ENCODE measurements around the gene TFPI. TPM values are rescaled to one million over a fixed set of nuclear protein-coding genes. Genes with fewer than 3 reads are reported as not detected.

TFPI gene
- total RNA-seq, 1 donor from 2014 or later, result not detected

DNA sequence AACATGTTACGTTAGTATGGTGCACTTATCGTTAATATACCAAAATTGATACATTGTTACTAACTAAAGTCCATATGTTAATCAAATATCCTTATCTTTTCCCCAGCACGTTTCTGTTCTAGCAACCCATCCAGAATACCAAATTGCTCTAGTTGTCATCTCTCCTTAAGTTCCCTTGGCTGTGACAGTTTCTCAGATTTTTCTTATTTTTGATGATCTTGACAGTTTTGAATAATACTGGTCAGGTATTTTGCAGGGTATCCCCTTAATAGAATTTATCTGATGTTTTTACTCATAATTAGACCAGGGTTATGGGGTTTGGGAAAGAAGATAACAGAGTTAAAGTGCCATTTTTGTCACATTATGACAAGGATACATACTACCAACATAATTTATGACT is 47.8 kb downstream of the TFPI start:
- intact Hi-C loops (cut with micrococcal nuclease), result no loop called here

DNA sequence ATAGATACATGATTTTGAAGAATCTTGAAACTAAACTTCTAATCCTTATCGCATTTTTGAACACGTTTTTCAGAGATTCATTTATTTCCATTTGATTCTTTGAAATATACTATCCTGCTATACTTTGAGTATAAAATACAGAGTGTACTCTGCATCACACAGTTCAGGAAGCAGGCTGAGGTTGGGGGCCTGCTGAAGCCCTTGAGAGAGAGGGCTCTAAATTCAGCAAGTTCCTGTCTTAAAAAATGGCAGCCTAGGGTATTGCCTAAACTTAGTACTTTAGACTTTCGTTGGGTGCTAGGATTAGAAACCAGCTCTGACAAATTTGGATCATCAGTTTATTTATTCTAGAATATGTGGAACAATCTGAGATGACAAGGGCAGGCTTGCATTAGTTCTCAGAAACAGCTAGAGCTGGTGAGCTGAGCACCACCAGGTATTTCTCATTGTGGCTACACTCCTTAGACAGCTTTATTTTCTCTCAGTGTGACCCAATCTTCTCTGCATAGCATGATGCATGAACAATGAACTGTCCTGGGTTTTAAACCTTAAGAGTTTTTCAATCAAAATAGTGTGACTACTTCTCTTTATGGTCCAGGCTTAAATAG is 49.1 kb downstream of the TFPI start:
- intact Hi-C loops (cut with micrococcal nuclease), result no loop called here

DNA sequence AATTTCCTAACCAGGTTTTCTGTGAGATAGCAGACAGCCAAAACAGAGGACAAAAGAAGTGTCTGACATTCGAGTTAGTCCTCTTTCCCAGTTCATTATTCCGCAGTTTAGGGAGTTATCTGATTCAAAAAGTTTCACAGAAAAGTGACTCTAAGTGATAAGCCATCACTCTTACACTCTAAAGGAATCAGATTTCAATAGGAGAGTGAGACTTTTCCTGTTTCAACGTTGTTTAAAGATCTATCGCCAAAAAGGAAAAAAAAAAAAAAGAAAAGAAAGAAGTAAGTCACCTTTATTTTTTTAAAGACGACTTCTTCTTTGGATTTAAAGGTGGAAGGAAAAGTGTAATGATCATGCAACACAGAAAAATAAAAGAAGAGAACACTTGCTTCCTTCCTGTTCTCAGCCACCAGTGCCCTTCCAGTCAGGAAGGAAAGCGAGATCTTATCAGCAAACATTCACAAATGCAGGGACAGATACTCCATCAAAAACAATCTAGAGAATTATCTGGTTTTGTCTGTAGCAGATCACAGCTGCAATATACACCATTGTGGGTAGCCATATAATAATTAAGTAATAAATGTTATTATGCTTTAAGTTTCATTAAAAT is 49.8 kb downstream of the TFPI start:
- intact Hi-C loops (cut with micrococcal nuclease), result no loop called here

DNA sequence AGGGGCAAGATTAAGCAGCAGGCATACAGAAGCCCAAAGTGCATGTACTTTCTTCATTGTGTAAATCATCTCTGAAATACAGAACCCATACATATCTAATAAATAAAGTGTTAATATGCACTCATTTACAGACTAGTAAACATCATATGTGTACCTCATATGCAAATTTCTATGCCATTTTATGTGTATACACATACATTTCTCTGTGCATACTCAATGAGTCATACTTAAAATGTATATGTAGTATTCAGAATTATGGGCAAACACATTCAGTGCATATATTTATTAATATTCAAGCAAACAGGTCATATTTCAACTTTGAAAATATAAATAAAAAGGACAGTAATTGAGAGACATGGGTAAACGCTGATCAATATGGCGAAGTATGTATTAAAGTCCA is 50.5 kb downstream of the TFPI start:
- intact Hi-C loops (cut with micrococcal nuclease), result no loop called here

DNA sequence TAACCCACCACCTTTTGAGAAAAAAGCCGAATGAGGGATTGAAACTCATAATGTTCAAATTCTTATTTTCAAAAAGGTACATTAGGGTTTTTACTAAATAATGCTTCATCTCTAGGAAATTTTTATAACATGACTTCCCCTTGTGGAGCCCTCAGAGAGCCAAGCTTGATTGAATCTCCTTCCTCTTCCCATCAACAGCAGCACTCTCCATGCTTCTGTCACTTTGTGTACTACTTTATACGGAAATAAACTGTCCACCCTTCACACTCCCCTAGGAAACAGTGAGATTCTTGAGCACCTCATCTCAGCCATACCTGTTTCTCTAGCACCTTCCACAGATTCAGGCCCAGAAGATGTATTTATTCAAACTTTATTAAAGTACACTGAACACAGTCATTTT is 51.8 kb downstream of the TFPI start:
- intact Hi-C loops (cut with micrococcal nuclease), result no loop called here

DNA sequence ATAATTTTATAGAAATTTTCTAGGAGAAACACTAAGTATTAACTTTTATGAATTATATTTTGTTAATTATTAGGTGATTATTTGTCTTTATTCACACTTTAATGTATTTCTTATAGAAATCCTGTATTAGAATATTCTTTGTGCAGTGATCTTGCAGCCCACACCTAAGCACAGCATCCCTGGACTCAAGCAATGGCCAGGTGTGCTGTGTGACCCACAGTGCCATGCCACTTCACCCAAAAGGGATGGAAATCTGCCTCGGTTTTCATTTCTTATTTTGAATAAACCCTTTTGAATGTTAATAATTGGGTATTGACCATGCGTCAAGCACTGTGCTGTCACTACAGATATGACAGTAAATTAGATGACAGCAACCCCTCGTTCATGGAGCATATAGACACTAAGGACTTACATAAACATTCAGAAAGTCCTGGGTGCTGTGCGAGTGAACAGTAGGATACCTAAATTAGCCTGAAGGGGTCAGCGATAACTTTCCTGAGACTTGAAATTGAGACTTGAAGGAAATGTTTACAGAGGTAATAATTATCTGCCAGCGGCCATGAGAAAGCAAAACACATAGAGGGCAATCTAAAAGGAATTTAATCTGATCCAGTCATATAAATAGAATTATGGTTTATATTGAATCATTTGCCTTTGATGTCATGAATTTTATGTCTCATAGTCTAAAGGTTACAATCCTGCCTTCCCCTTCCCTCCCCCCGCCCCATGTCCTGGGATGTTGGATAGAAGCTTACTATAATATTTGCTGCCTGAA is 53.5 kb downstream of the TFPI start:
- intact Hi-C loops (cut with micrococcal nuclease), result loop anchor here (1.0 to 2.0 kb wide), 4 partner anchors 80 to 1912 kb away; no protein-coding TSS in a partner anchor

DNA sequence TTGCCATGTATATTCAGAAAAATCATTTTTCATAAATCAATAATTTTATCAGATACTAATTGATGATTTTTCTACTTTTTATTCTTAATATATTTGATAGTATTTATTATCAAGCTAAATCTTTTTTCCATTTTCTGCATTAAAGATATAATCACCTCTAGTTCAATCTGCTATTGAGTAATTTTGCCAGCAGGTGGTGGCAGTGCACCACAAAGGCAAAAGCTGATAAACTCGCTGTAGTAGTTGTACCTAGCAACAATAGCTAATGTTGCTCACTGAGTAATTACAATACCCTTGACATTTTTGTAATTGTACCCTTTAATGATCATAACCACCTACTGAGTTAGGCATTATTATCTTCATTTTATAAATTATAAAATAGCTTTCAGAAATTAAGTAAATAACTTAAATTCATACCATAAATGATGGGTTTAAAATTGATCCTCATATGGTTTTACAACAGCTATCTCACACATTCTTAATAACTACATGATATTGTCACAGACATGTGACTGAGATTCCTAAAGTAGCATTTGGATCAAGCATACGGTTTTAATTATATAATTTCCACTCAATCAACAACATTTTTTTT is 54.2 kb downstream of the TFPI start:
- intact Hi-C loops (cut with micrococcal nuclease), result loop anchor here (1.0 to 2.0 kb wide), 4 partner anchors 80 to 1912 kb away; no protein-coding TSS in a partner anchor

DNA sequence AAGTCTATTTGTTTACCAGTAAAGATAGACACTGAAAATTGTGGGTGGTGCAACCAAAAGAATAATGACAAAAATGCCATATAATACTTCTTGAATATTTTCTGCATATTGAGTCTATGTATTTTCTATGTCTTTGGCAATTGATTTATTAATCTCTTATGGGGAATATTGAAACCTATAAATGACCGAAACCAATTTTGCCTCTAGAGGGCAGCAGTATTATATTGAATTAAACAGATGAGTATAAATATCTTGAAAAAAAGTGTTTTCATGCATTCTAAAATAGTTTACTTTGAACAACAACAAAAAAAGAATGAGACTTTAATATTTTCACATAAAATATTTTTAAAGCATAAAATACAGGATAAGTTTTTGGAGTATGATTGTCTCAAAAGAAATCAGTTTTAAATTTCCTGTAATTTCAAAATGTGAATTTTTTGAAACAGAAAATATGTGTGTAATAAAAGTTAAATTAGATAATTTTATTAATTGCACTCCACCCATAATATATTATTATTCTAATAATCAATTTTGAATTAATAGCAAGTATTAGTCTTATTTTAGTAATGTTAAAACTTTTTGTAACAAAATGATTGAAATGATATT is 56.3 kb downstream of the TFPI start:
- intact Hi-C loops (cut with micrococcal nuclease), result no loop called here

DNA sequence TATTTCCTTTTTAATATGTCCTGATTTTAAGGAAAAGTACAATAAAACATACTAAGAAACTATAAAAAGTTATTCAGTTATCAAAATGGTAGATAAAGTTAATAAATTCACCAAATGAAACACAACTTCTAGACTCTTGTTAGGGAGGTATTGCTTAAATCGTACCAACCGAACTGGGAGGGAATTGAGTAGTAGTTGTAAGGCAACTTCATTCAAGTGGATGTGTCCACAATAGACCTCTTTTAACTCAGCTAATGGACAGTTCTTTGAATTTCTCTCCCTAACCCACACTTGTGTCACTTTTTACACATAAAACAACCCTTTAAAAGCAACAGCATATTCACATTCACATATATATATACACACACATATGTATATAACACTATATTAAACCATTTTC is 57.1 kb downstream of the TFPI start:
- intact Hi-C loops (cut with micrococcal nuclease), result no loop called here

DNA sequence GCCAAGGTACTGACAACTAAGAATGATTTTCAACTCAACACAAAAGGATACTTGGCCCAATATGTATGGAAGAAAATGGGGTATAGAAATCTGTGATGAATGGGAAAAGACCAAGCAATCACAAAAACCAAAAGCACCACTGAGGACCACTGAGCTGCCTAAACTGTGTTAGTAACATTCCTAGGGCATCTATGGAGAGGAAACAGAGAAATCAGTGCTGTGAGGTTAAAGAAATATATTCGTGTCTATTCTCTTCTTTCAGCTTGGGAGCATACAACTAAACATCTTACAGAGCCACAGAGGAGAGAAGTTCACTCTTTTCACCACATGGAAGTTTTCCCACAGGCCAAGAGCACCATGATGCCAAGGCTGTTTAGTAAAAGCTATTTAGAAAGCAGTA is 58.9 kb downstream of the TFPI start:
- intact Hi-C loops (cut with micrococcal nuclease), result no loop called here

DNA sequence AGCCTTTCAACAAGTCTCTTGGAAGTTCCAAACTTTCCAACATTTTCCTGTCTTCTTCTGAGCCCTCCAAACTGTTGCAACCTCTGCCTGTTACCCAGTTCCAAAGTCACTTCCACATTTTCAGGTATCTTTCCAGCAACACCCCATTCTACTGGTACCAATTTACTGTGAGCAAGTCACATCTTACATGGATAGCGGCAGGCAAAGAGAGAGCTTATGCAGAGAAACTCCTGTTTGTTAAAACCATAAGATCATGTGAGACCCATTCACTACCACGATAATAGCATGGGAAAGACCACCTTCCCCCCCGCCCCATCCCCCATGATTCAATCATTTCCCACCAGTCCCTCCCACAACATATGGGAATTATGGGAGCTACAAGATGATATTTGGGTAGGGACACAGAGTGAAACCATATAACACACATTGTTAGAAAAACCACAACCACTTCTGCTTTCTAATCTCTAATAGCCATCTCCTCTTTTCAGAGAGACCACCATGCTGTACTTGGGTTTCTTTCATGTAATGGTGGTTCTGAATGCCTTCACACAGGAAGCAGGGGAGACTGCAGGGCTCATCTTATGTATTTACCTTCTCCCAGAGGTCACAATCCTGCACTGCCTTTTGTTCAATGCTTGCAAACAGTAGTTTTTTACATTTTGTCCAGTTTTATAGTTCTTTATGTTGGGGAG is 60.2 kb downstream of the TFPI start:
- intact Hi-C loops (cut with micrococcal nuclease), result no loop called here

DNA sequence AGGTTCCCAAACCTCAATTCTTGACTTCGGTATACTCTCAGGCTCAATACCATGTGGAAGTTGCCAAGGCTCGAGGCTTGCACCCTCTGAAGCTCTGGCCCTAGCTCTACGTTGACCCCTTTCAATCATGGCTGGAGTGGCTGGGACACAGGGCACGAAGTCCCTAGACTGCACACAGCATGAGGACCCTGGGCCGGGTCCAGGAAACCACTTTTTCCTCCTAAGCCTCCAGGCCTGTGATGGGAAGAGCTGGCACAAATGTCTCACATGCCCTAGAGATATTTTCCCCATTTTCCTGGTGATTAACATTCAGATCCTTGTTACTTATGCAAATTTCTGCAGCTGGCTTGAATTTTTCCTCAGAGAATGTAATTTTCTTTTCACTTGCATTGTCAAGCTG is 61.1 kb downstream of the TFPI start:
- intact Hi-C loops (cut with micrococcal nuclease), result no loop called here

DNA sequence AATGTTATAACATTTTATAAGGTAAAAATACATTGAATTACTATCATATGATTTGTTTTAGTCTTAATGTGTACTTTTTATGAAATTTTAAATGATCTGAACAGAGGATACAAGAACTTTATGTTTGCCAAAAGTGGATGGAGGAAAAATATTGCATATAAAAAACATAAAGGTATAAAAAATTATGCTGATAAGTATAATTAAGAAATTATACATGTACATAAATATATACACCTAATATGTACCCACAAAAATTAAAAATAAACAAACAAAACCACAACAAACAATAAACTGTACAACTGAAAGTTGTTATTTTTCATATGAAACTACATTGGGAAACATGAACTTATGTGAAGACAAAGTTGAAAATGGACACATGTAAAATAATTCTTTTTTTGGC is 68.0 kb downstream of the TFPI start:
- intact Hi-C loops (cut with micrococcal nuclease), result no loop called here

DNA sequence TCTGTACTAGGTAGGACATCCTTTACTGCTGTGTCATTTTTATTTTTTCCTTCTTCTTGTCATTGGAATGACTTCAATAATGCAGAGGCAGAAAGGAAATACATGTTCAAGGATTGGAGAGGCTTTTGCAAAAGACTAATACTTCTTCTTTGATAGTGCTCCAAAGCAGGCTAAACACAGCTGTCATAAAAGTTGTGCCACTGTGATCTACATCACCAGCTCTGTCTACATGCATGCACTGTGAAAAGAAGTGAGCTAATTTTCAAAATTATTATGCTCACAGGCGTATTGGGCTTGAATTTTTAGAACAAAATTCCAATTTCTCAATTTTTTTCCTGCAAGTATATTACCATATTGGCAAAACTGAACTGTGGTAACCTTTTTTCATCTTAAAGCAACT is 68.7 kb downstream of the TFPI start:
- intact Hi-C loops (cut with micrococcal nuclease), result no loop called here

DNA sequence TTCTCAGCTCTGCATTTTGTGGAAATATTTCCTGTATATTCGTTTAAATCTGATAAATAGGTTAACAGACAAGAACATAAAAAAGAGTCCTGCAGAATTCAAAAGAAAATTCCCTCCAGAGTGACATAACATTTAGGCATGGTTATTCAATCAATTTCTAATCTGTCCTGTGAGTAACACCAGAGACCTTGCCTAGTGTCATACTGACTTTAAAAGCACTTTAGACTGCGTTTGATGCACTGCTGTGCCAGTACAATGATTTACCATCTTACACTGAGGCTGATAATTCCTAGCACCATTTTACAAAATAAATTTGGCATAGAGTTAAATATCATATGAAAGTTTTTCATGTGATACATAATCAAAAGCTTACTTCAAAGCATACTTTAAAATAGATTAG is 70.7 kb downstream of the TFPI start:
- intact Hi-C loops (cut with micrococcal nuclease), result no loop called here

DNA sequence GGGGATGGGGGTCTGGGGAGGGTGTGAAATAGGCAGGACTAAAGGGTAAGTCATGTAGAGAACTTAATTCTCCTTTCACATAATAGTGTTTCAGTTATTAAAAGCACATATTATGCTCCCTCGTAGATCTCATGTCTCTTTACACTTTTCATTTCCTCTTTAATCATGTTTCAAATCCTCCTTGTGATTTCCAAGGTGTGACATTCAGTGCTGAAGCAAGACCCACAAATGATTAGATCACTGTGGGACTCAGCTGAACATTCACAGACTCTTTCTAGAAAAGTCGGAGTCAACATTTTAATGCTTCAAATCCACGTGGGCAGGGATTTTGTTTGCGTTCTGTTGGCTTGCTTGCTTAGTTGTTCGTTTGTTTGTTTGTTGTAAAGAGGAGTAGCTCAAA is 71.4 kb downstream of the TFPI start:
- intact Hi-C loops (cut with micrococcal nuclease), result no loop called here

DNA sequence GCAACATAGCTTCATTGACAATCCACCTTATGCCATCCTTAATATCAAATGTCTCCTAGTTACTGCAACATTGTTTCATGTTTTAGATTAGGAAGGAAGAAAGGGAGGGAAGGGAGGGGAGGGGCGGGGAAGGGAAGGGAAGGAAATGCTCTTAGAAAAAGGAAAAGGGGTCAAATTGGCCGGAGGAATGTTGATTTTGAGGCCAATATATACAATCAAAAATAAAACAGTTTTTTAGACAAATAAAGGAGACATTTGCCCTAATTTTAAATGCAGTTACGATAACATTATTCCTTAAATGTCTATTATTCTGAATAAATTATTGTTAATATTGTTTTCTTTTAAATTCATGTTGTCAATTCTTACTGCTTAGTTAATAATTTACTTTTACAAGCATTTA is 72.7 kb downstream of the TFPI start:
- intact Hi-C loops (cut with micrococcal nuclease), result no loop called here

DNA sequence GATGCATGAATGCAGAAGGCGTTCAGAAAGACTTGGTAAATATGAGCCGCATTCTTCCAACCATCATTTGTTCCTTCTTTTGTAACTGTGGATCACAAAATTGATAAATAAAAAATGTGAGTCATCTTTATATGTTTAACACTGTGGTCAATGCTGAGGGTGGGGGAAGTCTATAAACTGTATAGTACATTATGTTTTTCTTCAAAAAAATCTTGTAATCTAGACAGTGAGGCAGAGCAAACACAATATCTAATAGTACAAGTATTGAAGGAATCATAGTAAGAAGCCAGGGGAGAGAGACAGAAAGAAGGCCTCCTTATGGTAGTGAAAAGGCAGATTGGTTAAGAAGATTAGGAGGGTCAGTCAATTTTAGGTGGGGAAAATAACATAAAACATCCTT is 75.5 kb downstream of the TFPI start:
- intact Hi-C loops (cut with micrococcal nuclease), result no loop called here

DNA sequence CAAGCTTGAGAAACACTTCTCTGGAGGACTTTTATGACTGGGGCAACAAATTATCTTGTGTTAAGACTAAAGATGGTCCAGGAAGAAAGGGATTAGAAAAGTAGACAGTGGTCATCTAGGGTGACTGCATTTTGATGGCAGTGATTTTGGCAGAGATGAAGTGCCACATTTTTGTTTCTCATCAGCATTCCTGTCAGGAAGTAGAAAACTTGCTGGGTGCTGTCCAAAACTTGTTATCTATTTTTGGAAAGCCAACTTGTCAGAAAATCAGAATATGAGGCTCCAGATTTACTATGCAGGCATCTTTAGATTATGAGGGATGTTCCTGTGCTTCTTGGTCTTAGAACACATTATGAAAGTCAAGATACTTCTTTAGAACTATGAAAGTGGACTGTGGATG is 77.2 kb downstream of the TFPI start:
- intact Hi-C loops (cut with micrococcal nuclease), result no loop called here

DNA sequence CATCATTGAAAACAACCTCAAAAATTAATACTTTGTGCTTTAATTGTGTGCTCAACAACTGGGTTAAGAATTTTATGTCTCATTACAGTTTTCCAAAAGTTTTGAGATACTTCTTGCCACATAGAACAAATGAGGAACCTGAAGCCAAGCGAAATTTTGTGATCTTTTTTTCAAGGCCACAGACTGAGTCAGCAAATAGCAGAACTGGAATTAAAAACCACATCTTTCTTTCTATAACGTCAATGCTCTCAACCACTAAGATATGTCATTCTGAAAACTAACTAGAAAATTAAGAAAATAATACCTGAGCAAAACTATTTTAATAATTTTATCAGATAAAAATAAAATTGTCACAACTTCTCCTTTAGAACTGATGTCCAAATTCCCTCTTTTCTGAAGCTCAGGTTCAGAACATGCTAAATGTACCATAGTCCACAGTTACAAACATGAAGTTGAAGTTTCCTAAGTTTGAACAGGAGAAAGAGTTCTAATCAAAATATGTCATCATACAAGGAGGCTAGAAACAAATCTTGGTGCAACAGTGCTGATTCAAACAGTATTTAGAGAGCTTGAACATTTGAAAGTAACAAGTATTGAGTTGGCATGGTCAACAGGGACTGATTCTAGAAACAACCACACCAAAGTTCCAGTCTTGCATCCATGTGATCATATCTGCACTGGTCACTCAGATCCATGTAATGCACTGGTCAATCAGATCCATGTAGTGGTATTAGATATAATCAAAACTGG is 78.6 kb downstream of the TFPI start:
- intact Hi-C loops (cut with micrococcal nuclease), result no loop called here

DNA sequence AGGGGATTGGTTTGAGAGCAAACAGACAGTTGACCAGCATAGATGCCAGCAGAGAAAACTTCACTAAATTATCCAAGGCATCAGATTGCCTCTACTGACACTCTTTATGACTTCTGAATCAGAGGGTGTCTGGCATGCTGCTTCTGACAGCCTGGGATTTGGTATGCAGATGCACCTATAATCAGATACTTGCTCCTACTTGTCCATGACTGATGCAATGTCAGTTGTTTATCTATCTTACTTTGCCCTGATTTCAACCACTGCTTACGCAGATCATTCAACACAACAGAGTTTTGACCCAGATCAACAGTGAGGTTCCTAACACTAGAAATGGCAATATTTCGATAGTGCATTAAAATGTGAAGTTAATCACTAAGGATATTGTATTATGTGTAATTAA is 83.5 kb downstream of the TFPI start:
- intact Hi-C loops (cut with micrococcal nuclease), result no loop called here

Measured in T-helper 1 cell treated with Interleukin-12 subunit alpha and Interleukin-12 subunit beta and Interleukin-4 antibody, amounts not matched to agents 30 ng/mL and 1 ng/mL, for 36 hours (primary cell).